HG03095 (cell line): ENCODE results near the gene TOP1.

Experiments
- ATAC-seq: cut with Tn5 transposase; IDR thresholded peaks from one replicate; pipeline ENCODE4 v1.9.1; 2021; ENCODE audit warnings: moderate library complexity; ENCODE audit not compliant: unreplicated experiment

TOP1 gene

DNA sequence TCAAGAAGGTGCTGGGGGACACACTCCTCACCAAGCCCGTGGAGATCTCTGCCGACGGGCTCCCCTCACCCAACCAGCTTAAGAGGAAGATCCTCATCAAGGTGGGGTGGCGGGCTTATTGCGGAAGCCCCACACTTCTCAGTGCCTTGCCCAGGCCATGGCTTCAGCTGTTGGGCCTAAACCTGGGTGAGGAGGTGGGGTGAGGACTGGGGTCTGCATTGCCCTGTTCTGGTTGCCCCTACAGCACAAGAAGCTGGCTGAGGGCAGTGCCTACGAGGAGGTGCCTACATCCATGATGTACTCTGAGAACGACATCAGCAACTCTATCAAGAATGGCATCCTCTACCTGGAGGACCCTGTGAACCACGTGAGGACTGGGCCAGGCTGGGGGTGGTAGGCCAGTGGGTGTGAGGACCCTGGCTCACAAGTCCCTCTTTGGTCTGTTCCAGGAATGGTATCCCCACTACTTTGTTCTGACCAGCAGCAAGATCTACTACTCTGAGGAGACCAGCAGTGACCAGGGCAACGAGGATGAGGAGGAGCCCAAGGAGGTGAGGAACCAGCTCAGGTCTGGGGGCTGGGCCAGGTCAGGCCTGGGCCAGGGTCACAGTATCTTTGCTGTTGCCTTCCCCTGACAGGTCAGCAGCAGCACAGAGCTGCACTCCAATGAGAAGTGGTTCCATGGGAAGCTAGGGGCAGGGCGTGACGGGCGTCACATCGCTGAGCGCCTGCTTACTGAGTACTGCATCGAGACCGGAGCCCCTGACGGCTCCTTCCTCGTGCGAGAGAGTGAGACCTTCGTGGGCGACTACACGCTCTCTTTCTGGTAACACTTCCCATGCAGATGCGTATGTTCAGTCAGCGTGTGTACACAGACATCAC is 136.6 kb downstream of the TOP1 start:
- no peak for ATAC-seq

DNA sequence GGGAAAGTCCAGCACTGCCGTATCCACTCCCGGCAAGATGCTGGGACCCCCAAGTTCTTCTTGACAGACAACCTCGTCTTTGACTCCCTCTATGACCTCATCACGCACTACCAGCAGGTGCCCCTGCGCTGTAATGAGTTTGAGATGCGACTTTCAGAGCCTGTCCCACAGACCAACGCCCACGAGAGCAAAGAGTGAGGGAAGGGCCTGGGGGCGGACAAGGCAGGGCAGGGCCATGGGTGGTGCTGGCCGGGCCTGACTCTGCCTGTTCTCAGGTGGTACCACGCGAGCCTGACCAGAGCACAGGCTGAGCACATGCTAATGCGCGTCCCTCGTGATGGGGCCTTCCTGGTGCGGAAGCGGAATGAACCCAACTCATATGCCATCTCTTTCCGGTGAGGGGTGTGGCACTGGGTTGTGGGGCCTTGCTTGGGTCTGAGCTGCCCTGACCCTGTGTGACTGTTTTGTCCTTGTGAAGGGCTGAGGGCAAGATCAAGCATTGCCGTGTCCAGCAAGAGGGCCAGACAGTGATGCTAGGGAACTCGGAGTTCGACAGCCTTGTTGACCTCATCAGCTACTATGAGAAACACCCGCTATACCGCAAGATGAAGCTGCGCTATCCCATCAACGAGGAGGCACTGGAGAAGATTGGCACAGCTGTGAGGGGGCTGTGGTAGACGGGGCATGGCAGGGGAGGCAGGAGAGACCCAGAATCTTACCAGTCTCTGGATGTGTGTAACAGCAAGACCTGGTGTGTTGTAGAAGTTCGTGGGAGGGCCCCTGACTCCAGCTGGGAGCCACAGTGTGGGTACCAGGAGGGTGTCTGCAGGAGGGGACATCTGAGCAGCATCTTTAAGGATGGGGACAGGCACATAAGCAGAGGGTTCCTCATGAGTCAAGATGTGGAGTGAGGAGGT is 137.8 kb downstream of the TOP1 start:
- no peak for ATAC-seq

- no peak for ATAC-seq
Observed at GRCh38 chr20:41167118-41167470, 138.5 kb downstream of the TOP1 start.

GRCh38 chr20:41167481-41168253 is 139.0 kb downstream of the TOP1 start:
- no peak for ATAC-seq

- ATAC-seq = no peak
Observed at GRCh38 chr20:41168281-41169161, 139.9 kb downstream of the TOP1 start.

DNA sequence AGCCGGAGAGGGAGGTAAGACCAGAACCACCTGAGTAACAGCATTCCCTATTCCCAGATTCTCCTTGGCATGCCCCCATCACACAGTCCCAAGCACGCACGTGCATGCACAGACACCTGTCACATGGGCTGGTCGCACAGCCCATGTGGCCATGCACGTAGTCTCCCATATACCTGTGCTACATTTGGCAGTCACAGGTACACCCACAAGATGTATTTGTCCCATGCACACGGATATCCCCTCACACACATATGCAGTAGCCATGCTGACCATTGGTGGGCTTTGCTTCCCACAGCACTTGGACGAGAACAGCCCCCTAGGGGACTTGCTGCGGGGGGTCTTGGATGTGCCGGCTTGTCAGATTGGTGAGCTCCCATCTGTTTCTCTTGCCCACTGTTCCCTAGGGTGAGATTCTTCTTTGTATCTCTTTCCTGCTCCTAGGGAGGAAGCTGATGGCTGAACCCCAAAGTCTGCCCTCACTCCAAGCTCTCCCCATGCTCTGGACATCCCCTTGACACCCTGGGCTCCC is 140.6 kb downstream of the TOP1 start:
- no peak for ATAC-seq

DNA sequence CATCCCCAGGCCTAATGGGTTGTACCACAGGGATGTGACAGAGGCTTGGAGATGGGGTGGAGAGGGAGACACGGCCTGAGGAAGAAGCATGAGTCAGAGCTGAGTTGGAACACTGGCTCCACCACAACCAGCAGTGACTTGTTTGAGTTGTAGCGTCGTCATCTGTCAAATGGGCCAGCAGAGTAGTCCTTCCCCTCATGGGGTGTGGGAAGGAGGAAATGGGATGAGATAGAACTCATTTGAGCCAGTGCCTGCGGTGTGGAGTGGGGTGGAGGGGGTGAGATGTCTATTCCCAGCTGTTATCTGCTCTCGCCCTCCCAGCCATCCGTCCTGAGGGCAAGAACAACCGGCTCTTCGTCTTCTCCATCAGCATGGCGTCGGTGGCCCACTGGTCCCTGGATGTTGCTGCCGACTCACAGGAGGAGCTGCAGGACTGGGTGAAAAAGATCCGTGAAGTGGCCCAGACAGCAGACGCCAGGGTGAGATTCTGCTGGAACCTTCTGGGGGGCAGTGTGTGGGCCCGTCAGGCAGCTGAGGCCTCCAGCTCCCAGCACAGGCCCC is 141.2 kb downstream of the TOP1 start:
- ATAC-seq = no peak

DNA sequence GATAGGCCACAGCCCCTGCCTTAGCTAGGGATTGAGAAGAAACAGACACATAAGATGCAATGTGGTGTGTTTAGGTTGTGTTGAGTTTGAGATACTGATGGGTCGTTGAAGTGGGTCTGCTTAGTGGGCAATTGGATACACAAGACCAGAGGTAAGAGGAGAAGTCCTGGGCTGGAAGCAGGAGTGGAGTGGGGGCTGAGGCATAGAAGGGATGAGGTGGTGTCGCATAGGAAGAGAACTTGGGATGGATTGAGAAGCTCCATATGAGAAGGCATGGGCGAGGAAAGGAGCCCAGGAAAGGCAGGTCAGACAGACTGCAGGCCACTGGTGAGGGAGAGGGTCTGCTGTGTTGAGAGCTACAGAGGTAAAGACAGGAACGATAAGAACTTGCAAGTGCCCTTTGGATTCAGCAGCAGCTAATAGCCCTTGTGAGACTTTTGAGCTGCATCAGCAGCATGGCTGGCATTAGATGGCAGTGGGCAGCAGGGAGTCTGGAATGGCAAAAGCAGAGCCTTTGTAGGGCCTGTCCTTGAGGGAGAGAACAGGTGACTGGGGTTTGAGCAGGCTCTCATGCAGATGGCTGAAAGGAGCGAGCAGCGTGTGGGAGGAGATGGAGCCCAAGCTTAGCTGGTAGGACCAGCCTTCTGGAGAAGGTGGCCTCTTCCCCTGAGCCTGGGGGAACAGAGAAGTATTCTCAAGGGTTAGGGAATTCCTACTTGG is 141.9 kb downstream of the TOP1 start:
- ATAC-seq = no peak

GRCh38 chr20:41171736-41172295 is 143.2 kb downstream of the TOP1 start:
- ATAC-seq = no peak

GRCh38 chr20:41172296-41173140 is 143.9 kb downstream of the TOP1 start:
- no peak for ATAC-seq

- no peak for ATAC-seq
Observed at GRCh38 chr20:41173161-41173721, 144.6 kb downstream of the TOP1 start.

GRCh38 chr20:41173791-41174341 is 145.2 kb downstream of the TOP1 start:
- ATAC-seq = no peak
